Neural cell (in vitro differentiated cells): ENCODE measurements around the gene BCOR. TPM values are rescaled to one million over a fixed set of nuclear protein-coding genes. Genes with fewer than 3 reads are reported as not detected.
A peak's percentile ranks its signal among the peaks of the same experiment; 100 is the strongest.

Experiments used
- H2AFZ ChIP-seq: fragments of 200-600, 300-800 bp; sonication (generic), shearing (Covaris generic); 2 replicates; pipeline ENCODE4 v1.6.0; 2014; ENCODE audit warnings: low read depth, mild to moderate bottlenecking, antibody characterized with exemption, low read length, moderate library complexity
- H3F3A ChIP-seq: fragments of 200-600 bp; shearing (Covaris generic); 2 replicates; pipeline ENCODE4 v1.6.1; 2016; ENCODE audit warnings: mild to moderate bottlenecking, moderate library complexity, mixed read lengths, antibody characterized with exemption, low read length; ENCODE audit not compliant: insufficient read depth, poor library complexity, severe bottlenecking
- H3K27ac ChIP-seq: fragments of 200-600, 300-800 bp; sonication (generic), shearing (Covaris generic); 2 replicates; pipeline ENCODE4 v1.5.1; 2014; ENCODE audit warnings: mild to moderate bottlenecking, low read length, moderate library complexity
- H3K27me3 ChIP-seq: fragments of 300-800, 200-600 bp; sonication (generic), shearing (Covaris generic); 2 replicates; pipeline ENCODE4 v1.6.0; 2014; ENCODE audit warnings: mild to moderate bottlenecking, low read depth, low read length, moderate library complexity; ENCODE audit not compliant: insufficient read depth
- H3K36me3 ChIP-seq: fragments of 300-800, 200-600 bp; sonication (generic), shearing (Covaris generic); 2 replicates; pipeline ENCODE4 v1.5.1; 2014; ENCODE audit warnings: mild to moderate bottlenecking, antibody characterized with exemption, low read length, moderate library complexity; ENCODE audit not compliant: insufficient read depth
- H3K4me2 ChIP-seq: fragments of 300-800, 200-600 bp; sonication (generic), shearing (Covaris generic); 2 replicates; pipeline ENCODE4 v1.6.0; 2014; ENCODE audit warnings: mild to moderate bottlenecking, low read length
- H3K4me3 ChIP-seq: fragments of 300-800, 200-600 bp; sonication (generic), shearing (Covaris generic); 2 replicates; pipeline ENCODE4 v1.5.1; 2014; ENCODE audit warnings: mild to moderate bottlenecking, low read length, moderate library complexity
- H3K79me2 ChIP-seq: fragments of 200-600 bp; shearing (Covaris generic); replicated peaks from 2 replicates; pipeline ENCODE4 v1.6.0; 2014; ENCODE audit warnings: mild to moderate bottlenecking, low read length, moderate library complexity; ENCODE audit not compliant: insufficient read depth
- H3K9ac ChIP-seq: fragments of 300-800, 200-600 bp; sonication (generic), shearing (Covaris generic); 2 replicates; pipeline ENCODE4 v1.6.1; 2016; ENCODE audit warnings: mild to moderate bottlenecking, low read length, mixed read lengths
- H3K9me2 ChIP-seq: fragments of 200-600 bp; shearing (Covaris generic); 2 replicates; pipeline ENCODE4 v1.6.1; 2016; ENCODE audit warnings: mild to moderate bottlenecking, low read length, mixed read lengths; ENCODE audit not compliant: insufficient read depth
- H3K9me3 ChIP-seq: fragments of 200-600, 300-800 bp; sonication (generic), shearing (Covaris generic); 2 replicates; pipeline ENCODE4 v1.6.1; 2016; ENCODE audit warnings: mild to moderate bottlenecking, mixed run types, low read length, moderate library complexity, mixed read lengths
- H4K20me1 ChIP-seq: fragments of 200-600 bp; shearing (Covaris generic); 2 replicates; pipeline ENCODE4 v1.6.1; 2016; ENCODE audit warnings: mild to moderate bottlenecking, mixed run types; ENCODE audit not compliant: insufficient read depth
- EP300 ChIP-seq: fragments of 450-650 bp; conservative IDR thresholded peaks from 2 replicates; pipeline ENCODE4 v1.6.1; 2014; ENCODE audit warnings: antibody characterized with exemption, mild to moderate bottlenecking, moderate library complexity; ENCODE audit not compliant: poor library complexity, severe bottlenecking
- EZH2 ChIP-seq: fragments of 200-600, 300-800 bp; shearing (Covaris generic), sonication (generic); IDR thresholded peaks from 2 replicates; pipeline ENCODE4 v1.6.1; 2014; ENCODE audit warnings: antibody characterized with exemption, low read length, borderline replicate concordance, mild to moderate bottlenecking; ENCODE audit not compliant: insufficient read depth, poor library complexity, severe bottlenecking
- MXI1 ChIP-seq: fragments of 450-650 bp; conservative IDR thresholded peaks from 2 replicates; pipeline ENCODE4 v1.6.1; 2014; ENCODE audit warnings: antibody characterized with exemption, mild to moderate bottlenecking; ENCODE audit not compliant: poor library complexity, severe bottlenecking
- POLR2AphosphoS5 ChIP-seq: IDR thresholded peaks from 2 replicates; pipeline ENCODE4 v1.6.1; 2012
- RAD21 ChIP-seq: fragments of 450-650 bp; conservative IDR thresholded peaks from 2 replicates; pipeline ENCODE4 v1.6.1; 2014; ENCODE audit warnings: antibody characterized with exemption, mild to moderate bottlenecking, moderate library complexity
- SMC3 ChIP-seq: fragments of 450-650 bp; conservative IDR thresholded peaks from 2 replicates; pipeline ENCODE4 v1.6.1; 2014; ENCODE audit warnings: antibody characterized with exemption, mild to moderate bottlenecking, moderate library complexity; ENCODE audit not compliant: poor library complexity
- TAF1 ChIP-seq: IDR thresholded peaks from 2 replicates; pipeline ENCODE4 v1.6.1; 2012; ENCODE audit warnings: low read depth
- polyA plus RNA-seq: library from polyadenylated mRNA; depleted of rRNA; stranded (reverse); fragments of >200 nt; gene quantifications from 2 replicates; pipeline ENCODE4 v1.2.3, GENCODE V29; 2014
- TF ChIP-seq, protein P1 (sequence below): IDR thresholded peaks from 2 replicates; pipeline ENCODE4 v1.6.1; 2012; ENCODE audit warnings: borderline replicate concordance
- TF ChIP-seq, protein P2 (sequence below): fragments of 450-650 bp; IDR thresholded peaks from 2 replicates; pipeline ENCODE4 v1.5.1; 2014; ENCODE audit warnings: antibody characterized with exemption, mild to moderate bottlenecking, moderate library complexity; ENCODE audit not compliant: poor library complexity, severe bottlenecking

Gene BCOR
- polyA plus RNA-seq, 1 donor from 2014 or later = 18.0 TPM

DNA sequence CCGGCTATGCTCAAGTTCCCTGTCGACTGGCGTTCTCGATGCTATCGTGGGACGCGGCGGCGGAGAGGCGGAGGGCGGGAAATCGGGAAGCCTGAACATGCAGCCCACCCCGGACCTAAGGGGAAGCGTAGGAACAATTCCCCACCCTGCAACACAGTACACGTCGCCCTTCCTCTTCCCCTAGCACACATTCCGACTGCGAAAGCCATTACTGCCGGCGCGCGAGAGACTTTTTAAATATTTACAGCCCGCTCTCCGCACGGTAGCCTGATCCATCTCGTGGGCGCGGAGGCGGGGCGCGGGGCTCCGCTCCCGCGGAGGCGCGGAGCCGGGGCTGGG is 48.1 kb upstream of the BCOR start:
- peak overlapping the region; percentile 67 for H3K4me3 ChIP-seq
- H3F3A ChIP-seq = no peaks in the 10 kb centered on the region
- H2AFZ ChIP-seq = no peak overlapping the region
- H3K27ac ChIP-seq = no peak overlapping the region
- H3K36me3 ChIP-seq = no peaks in the 10 kb centered on the region
- peaks cover 6% of the 10 kb centered on the region for H3K27me3 ChIP-seq
- H3K4me2 ChIP-seq = no peak overlapping the region
- no peaks in the 10 kb centered on the region for H4K20me1 ChIP-seq
- no peaks in the 10 kb centered on the region for H3K9me2 ChIP-seq
- H3K79me2 ChIP-seq = no peaks in the 10 kb centered on the region
- peak overlapping the region; percentile 65 for H3K9ac ChIP-seq
- TF ChIP-seq, protein P1, sequence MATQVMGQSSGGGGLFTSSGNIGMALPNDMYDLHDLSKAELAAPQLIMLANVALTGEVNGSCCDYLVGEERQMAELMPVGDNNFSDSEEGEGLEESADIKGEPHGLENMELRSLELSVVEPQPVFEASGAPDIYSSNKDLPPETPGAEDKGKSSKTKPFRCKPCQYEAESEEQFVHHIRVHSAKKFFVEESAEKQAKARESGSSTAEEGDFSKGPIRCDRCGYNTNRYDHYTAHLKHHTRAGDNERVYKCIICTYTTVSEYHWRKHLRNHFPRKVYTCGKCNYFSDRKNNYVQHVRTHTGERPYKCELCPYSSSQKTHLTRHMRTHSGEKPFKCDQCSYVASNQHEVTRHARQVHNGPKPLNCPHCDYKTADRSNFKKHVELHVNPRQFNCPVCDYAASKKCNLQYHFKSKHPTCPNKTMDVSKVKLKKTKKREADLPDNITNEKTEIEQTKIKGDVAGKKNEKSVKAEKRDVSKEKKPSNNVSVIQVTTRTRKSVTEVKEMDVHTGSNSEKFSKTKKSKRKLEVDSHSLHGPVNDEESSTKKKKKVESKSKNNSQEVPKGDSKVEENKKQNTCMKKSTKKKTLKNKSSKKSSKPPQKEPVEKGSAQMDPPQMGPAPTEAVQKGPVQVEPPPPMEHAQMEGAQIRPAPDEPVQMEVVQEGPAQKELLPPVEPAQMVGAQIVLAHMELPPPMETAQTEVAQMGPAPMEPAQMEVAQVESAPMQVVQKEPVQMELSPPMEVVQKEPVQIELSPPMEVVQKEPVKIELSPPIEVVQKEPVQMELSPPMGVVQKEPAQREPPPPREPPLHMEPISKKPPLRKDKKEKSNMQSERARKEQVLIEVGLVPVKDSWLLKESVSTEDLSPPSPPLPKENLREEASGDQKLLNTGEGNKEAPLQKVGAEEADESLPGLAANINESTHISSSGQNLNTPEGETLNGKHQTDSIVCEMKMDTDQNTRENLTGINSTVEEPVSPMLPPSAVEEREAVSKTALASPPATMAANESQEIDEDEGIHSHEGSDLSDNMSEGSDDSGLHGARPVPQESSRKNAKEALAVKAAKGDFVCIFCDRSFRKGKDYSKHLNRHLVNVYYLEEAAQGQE = no peak
- TF ChIP-seq TAF1 (no peak), RAD21 (no peak), MXI1 (no peak), EP300 (no peak), SMC3 (no peak), EZH2 (no peak), POLR2AphosphoS5 (no peak)
- TF ChIP-seq, protein P2, sequence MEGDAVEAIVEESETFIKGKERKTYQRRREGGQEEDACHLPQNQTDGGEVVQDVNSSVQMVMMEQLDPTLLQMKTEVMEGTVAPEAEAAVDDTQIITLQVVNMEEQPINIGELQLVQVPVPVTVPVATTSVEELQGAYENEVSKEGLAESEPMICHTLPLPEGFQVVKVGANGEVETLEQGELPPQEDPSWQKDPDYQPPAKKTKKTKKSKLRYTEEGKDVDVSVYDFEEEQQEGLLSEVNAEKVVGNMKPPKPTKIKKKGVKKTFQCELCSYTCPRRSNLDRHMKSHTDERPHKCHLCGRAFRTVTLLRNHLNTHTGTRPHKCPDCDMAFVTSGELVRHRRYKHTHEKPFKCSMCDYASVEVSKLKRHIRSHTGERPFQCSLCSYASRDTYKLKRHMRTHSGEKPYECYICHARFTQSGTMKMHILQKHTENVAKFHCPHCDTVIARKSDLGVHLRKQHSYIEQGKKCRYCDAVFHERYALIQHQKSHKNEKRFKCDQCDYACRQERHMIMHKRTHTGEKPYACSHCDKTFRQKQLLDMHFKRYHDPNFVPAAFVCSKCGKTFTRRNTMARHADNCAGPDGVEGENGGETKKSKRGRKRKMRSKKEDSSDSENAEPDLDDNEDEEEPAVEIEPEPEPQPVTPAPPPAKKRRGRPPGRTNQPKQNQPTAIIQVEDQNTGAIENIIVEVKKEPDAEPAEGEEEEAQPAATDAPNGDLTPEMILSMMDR = no peak
- no peaks in the 10 kb centered on the region for H3K9me3 ChIP-seq

DNA sequence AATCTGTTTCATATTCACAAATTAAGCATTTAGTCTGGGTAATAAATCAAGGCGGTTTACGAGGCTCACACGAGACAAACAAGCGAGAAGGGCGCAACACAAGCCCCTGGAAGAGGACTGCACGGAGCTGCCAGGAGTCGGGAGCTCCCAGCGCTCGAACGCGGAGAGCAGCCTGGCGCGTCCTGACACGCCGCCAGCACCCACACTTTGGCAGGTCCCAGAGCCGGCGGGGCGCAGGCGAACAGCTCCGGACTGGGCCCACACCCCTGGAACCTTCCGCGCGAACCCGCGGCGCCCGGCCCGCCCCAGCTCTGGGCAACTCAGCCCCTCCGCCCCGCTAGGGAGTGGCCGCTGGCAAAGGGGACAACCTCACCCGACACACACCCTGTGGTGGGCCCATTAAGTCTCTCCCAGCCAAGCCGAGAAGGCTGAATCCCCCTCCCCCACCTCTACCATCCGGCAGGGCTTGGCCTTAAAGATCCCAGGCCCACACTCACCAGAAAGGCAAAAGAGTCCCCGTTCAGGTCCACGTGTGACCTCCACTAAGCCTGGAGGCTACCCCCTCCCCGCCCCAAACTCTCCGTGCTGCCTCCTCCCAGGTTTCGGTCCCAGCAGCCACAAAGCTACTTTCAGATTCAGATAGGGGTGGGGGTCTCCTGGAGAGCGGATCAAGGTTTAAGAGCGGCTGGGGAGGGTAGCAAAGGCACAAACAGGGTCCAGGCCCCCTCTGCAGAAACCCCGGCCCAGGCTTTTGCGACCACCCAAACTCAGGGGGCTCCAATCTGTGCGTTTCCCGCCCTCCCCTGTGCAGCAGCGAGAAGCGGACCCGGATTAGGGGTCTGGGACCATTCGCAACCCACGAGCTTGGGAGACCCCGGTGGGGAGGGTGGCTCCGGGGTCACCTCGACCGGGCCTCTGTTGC is 47.5 kb upstream of the BCOR start:
- H3K4me3 ChIP-seq = peak overlapping the region; percentile 67
- H3K79me2 ChIP-seq = no peaks in the 10 kb centered on the region
- TF ChIP-seq RAD21 (no peak), EZH2 (no peak), POLR2AphosphoS5 (no peak), MXI1 (no peak), EP300 (no peak), TAF1 (no peak), SMC3 (no peak)
- TF ChIP-seq, protein P1 = no peak
- TF ChIP-seq, protein P2 = no peak
- peak overlapping the region; percentile 10 for H3K4me2 ChIP-seq
- H3F3A ChIP-seq = no peaks in the 10 kb centered on the region
- no peaks in the 10 kb centered on the region for H3K9me2 ChIP-seq
- H3K36me3 ChIP-seq = no peaks in the 10 kb centered on the region
- H4K20me1 ChIP-seq = no peaks in the 10 kb centered on the region
- no peak overlapping the region for H3K27ac ChIP-seq
- peaks cover 6% of the 10 kb centered on the region for H3K27me3 ChIP-seq
- H3K9me3 ChIP-seq = no peaks in the 10 kb centered on the region
- no peak overlapping the region for H2AFZ ChIP-seq
- peak overlapping the region; percentile 65 for H3K9ac ChIP-seq
